ENCODE measurements around the gene KRT222.

The KRT222 gene

DNA sequence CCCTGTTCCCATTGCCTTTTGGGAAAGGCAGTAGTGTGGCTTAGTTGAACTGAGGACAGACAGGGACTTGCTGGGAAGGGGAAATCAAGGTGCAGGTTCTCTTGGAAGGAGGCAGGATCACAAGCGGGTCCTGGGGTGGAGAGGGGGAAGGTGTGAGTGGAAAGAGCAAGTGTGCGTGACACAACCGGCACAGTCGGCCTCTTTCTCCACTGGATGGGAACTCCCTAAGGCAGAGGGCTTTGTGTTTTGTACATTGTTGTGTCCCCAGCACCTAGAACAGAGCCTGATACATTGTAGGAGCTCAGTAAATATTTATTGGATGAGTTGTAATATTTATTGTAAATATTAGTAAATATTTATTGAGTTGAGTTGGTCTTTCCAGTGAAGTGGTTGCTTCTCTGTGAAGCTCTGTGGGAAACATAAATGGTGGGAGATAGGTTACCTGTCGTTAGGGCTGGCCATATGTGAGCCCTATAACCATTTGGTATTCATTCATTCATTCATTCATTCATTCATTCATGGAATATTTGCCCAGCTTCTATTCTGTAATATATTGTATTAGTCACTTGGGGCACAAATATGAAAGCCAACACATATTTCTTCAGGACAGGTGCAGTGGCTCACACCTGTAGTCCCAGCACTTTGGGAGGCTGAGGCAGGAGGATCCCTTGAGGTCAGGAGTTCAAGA is 51.4 kb downstream of the KRT222 start:
- no peak for DNase-seq

DNA sequence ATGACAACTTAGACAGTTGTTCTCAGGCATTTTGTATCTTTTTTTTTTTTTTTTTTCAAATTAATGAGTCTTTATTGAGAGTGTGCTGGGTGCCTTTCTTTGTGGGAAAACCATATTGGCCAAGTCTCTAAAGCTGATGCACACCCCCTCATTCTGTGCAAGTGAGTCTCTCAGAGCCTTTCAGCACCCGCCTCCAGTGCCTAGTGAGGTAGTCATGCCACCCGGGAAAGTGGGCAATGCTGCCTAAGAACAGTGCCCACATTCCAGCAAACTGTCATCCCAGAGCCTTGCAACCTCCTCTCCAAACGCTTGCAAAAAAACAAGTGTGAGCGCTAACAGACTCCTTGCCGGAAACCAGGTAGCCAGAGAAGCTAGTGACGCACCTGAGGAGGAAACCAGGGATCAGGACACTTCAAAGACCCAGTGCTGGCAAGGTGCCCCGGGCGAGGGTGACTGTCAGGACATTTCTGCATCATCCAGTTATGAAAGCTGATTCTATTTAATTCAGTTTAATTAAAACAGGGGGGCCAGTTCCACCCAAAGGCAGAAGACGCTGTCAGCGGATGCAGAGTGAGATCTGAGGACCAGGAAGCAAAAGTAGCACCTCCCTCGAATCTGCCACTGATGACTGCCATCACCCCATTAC is 52.3 kb downstream of the KRT222 start:
- DNase-seq: no peak

DNA sequence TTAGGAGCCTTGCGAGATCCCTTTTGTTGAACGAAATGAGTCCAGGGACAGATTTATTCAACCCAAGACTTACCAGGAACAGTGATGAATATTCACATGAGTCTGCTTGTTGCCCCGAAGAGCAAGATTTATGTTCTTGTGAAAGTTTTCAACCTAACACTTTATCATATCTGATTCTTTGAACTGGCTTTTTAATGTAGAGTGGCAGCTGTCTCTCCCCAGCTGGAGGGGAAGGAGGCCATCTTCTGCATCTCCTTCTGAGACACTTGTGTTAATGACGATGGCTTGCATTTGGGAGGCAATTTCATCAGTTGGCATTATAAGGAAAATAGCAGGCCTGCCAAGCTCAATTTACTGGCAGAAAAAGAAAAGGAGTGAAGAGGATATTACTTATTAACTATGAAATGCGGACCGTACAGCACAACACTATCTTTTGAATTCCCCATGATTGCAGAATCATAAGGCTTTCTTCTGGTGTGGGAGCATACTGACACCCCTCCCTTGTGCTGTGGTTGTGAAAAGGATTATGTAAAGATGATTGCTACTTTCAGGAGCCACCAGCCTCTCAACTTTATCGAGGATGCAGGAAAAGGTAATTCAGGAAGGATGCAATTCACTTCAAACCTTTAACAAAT is 53.0 kb downstream of the KRT222 start:
- no peak for DNase-seq

- DNase-seq: no peak
These were observed 54.6 kb downstream of the KRT222 start for GRCh38 chr17:40610359-40610758.

- no peak for DNase-seq
These were observed 56.9 kb downstream of the KRT222 start for GRCh38 chr17:40608061-40608581.

GRCh38 chr17:40607641-40608040 is 57.3 kb downstream of the KRT222 start:
- DNase-seq: no peak

DNA sequence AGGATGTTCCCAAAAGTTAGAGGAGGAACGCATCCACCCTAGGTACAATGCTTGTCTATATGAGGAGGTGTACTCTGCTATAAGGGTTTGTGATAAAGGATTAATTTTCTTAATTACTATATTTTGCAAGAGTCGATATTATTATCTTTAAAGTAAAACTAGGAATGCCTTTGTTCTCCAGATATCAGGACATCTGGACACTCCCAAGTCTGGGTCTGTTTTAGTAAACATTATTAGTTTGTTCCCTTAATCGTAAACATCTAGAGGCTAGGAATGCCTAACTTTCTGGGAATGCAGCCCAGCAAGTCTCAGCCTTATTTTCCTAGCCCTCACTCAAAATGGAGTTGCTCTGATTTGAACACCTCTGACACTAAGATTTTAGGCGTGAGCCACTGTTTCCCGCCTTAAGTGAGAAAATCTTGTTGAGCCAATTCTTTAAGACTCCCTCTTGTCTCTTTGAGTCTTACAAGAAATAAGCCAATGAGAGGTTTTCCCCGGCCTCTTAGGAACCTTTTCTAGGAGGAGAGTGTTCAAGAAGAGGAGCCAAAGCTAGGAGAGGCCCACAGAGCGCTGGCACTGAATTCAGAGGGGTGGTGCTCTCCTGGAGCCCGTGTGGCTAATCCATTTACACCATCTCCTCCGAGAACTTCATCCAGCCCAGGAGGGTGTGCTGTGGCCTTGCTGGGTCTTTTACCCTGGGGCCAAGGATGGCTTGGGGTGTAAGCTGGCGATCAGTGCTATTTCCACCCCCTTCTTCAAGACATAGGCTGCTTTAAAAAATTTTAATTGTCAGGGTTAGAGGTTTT is 58.2 kb downstream of the KRT222 start:
- DNase-seq: no peak

DNA sequence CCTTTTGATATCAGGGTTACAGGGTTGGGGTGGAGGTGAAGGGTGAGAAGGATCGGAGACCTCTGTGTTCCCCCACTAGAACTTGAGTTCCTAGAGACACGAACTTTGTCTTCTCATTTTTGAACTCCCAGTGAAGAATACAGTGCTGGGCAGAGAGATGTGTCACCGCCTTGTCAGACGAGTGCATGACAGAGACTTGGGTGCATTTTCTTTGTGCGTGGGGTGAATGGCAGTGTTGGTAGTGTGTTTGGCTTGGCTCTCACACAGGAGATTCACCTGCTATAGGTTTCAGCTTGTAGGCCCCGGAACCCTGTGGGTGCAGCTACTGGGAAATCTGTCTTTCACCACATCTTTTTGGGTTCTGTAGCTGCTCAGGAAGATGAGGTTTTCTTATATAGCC is 59.7 kb downstream of the KRT222 start:
- DNase-seq: no peak

Data from NCI-H1092 (cell line).